Smooth muscle cell (in vitro differentiated cells): ENCODE results near the gene FAM13B. TPM values are rescaled to one million over a fixed set of nuclear protein-coding genes. Genes with fewer than 3 reads are reported as not detected.

Experiments
- DNase-seq: peaks from one replicate; lab custom pipeline; 2025; ENCODE audit not compliant: unreplicated experiment; lab: John Stamatoyannopoulos, UW
- H2AFZ ChIP-seq: fragments of 200-600 bp; sonication (generic); 2 replicates; pipeline ENCODE4 v1.6.0; 2016; ENCODE audit warnings: antibody characterized with exemption, low read depth, mild to moderate bottlenecking
- H3F3A ChIP-seq: fragments of 200-600 bp; sonication (generic); 2 replicates; pipeline ENCODE4 v1.6.0; 2017; ENCODE audit warnings: antibody characterized with exemption, low read depth
- H3K27ac ChIP-seq: fragments of 200-600 bp; sonication (generic); 2 replicates; pipeline ENCODE4 v1.5.1; 2016; ENCODE audit warnings: low read depth, mild to moderate bottlenecking
- H3K27me3 ChIP-seq: fragments of 200-600 bp; sonication (generic); 2 replicates; pipeline ENCODE4 v1.6.1; 2016; ENCODE audit warnings: low read depth, mild to moderate bottlenecking
- H3K36me3 ChIP-seq: fragments of 200-600 bp; sonication (generic); 2 replicates; pipeline ENCODE4 v1.5.1; 2016; ENCODE audit warnings: low read depth
- H3K4me1 ChIP-seq: fragments of 200-600 bp; sonication (generic); 2 replicates; pipeline ENCODE4 v1.5.1; 2016; ENCODE audit warnings: low read depth
- H3K4me2 ChIP-seq: fragments of 200-600 bp; sonication (generic); 2 replicates; pipeline ENCODE4 v1.6.0; 2016; ENCODE audit warnings: mild to moderate bottlenecking
- H3K4me3 ChIP-seq: fragments of 200-600 bp; sonication (generic); 2 replicates; pipeline ENCODE4 v1.5.1; 2016; ENCODE audit warnings: mild to moderate bottlenecking
- H3K79me2 ChIP-seq: fragments of 200-600 bp; sonication (generic); 2 replicates; pipeline ENCODE4 v1.6.0; 2016; ENCODE audit warnings: low read depth, mild to moderate bottlenecking
- H3K9ac ChIP-seq: fragments of 200-600 bp; sonication (generic); 2 replicates; pipeline ENCODE4 v1.6.0; 2016; ENCODE audit warnings: low read depth
- H3K9me3 ChIP-seq: fragments of 200-600 bp; sonication (generic); replicated peaks from 2 replicates; pipeline ENCODE4 v1.5.1; 2016; ENCODE audit warnings: low read depth
- H4K20me1 ChIP-seq: fragments of 200-600 bp; sonication (generic); 2 replicates; pipeline ENCODE4 v1.6.0; 2016; ENCODE audit warnings: low read depth
- whole genome bisulfite sequencing: methylation state at CpG from one replicate; pipeline ENCODE4 v1.1.7; 2016; ENCODE audit warnings: low lambda C conversion rate; 5-methylcytosine and 5-hydroxymethylcytosine counted together
- polyA plus RNA-seq: library from polyadenylated mRNA; unstranded; fragments of >200 nt; fragmentation: Nextera tagmentation; extraction: Ambion mirVana; gene quantifications from 2 replicates; pipeline ENCODE4 v1.2.1, GENCODE V29; 2016
- total RNA-seq: library from RNA; depleted of rRNA; stranded (reverse); fragments of >200 nt; gene quantifications from 2 replicates; pipeline ENCODE4 v1.2.3, GENCODE V29; 2014
- TF ChIP-seq, protein P1 (sequence below): fragments of 200-600 bp; sonication (generic); IDR thresholded peaks from 2 replicates; pipeline ENCODE4 v1.5.1; 2017; ENCODE audit warnings: borderline replicate concordance, mild to moderate bottlenecking, antibody characterized with exemption; ENCODE audit not compliant: insufficient read depth, poor library complexity, severe bottlenecking

Gene FAM13B
- total and polyA plus RNA-seq, 2 experiments from 2014 or later, result 3.8 to 15.1 TPM

DNA sequence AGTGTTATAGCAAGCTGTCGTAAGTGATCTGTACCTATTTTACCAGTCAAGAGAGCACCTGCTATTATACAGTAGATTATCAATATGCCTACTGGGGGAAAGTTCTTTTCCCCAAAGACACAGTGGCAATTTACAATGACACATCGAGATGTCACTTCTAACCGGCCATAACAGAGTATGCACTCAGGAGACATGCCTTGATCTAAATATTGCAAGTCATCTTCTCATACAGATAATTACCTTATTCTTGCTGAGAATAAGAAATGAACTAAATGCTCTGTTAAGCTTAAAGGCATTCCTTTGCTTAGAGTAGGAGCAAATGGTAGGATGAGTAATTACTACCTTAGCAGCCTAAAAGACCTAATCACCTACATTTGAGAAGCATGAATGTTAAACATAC lies 72.1 kb downstream of the FAM13B start:
- TF ChIP-seq, protein P1, sequence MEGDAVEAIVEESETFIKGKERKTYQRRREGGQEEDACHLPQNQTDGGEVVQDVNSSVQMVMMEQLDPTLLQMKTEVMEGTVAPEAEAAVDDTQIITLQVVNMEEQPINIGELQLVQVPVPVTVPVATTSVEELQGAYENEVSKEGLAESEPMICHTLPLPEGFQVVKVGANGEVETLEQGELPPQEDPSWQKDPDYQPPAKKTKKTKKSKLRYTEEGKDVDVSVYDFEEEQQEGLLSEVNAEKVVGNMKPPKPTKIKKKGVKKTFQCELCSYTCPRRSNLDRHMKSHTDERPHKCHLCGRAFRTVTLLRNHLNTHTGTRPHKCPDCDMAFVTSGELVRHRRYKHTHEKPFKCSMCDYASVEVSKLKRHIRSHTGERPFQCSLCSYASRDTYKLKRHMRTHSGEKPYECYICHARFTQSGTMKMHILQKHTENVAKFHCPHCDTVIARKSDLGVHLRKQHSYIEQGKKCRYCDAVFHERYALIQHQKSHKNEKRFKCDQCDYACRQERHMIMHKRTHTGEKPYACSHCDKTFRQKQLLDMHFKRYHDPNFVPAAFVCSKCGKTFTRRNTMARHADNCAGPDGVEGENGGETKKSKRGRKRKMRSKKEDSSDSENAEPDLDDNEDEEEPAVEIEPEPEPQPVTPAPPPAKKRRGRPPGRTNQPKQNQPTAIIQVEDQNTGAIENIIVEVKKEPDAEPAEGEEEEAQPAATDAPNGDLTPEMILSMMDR, result no peak
- Histone ChIP-seq H3K27me3 (no peaks in the 10 kb centered on the region), H4K20me1 (peaks cover 25% of the 10 kb centered on the region), H3K4me2 (no peak overlapping the region), H3K36me3 (peaks cover 10% of the 10 kb centered on the region), H3K79me2 (no peaks in the 10 kb centered on the region), H3K9me3 (no peaks in the 10 kb centered on the region), H3K4me1 (no peaks in the 10 kb centered on the region), H3K4me3 (no peak overlapping the region), H2AFZ (no peak overlapping the region), H3K27ac (peak overlapping the region; percentile 5), H3K9ac (no peak overlapping the region), H3F3A (peaks cover 4% of the 10 kb centered on the region)
- 86% methylated on average over 3 of the region's 3 CpGs for WGBS
- no peak for DNase-seq

DNA sequence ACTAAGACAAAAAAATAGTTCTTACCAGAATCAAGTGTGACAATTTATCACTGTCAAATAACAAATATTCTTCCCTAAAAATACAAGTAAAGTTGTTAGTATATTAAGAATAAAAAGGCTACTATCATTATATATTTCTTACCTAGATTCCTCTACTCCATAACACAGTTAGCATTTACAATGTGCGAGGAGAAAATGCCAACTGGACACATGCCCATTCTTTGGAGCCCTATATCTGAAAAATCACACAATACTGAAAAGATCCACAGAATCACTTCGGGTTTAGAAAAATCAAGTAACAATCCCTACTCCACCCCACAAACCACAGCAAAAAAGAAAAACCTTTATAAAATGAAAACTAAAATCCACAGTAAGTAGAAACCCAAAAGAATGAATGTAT lies 72.7 kb downstream of the FAM13B start:
- H3F3A ChIP-seq, result peaks cover 4% of the 10 kb centered on the region
- no peaks in the 10 kb centered on the region for H3K79me2 ChIP-seq
- peaks cover 25% of the 10 kb centered on the region for H4K20me1 ChIP-seq
- H3K4me1 ChIP-seq, result no peaks in the 10 kb centered on the region
- H3K27me3 ChIP-seq, result no peaks in the 10 kb centered on the region
- WGBS, result 94% methylated on average over 2 of the region's 2 CpGs
- no peak overlapping the region for H3K27ac ChIP-seq
- no peak for DNase-seq
- no peak overlapping the region for H3K4me3 ChIP-seq
- H3K4me2 ChIP-seq, result no peak overlapping the region
- no peak overlapping the region for H3K9ac ChIP-seq
- no peak overlapping the region for H2AFZ ChIP-seq
- H3K36me3 ChIP-seq, result peaks cover 10% of the 10 kb centered on the region
- H3K9me3 ChIP-seq, result no peaks in the 10 kb centered on the region
- TF ChIP-seq, protein P1, result no peak

DNA sequence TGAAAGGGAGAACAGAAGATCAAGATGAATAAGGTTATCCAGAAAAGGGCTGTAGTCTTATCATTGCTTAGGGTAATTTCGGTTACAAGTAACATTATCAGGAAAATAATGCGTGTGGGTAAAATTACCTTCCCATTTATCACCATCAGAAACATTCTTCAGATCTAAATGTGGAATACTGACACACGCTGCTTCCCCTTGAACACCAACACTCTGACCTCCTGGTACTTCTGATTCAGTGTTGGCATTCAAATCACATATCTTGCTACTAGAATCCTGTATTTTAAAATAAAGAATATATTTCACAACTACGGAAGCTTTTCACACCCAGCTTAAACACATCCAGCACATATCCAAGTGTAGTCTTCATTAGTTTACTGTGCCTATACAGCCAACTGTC lies 73.4 kb downstream of the FAM13B start:
- Histone ChIP-seq H3K4me3 (no peak overlapping the region), H3K9ac (no peak overlapping the region), H3K4me2 (no peak overlapping the region), H2AFZ (no peak overlapping the region), H4K20me1 (peaks cover 25% of the 10 kb centered on the region), H3K9me3 (no peaks in the 10 kb centered on the region), H3K27me3 (no peaks in the 10 kb centered on the region), H3K27ac (no peak overlapping the region), H3K79me2 (no peaks in the 10 kb centered on the region), H3K36me3 (peaks cover 10% of the 10 kb centered on the region), H3K4me1 (no peaks in the 10 kb centered on the region), H3F3A (peaks cover 7% of the 10 kb centered on the region)
- 93% methylated on average over 4 of the region's 4 CpGs for WGBS
- DNase-seq, result no peak
- TF ChIP-seq, protein P1, result no peak

DNA sequence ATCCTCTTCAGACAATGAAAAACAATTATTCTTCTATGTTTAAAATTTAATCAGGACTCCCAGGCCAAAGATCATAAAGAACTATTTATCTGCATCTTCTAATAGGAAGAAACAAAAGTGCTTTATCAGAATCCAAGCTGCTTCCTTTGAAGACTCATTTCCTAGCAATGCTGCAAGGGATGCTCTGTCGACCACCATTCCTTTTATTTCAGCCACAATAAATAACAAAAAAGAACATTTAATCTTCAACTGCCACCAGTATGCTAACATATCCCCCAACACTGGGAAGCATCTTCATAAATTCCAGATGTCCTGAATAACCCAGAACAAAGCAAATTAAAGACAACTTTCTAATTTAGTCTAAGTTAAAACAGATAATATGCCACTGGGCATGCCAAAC lies 74.9 kb downstream of the FAM13B start:
- peaks cover 17% of the 10 kb centered on the region for H4K20me1 ChIP-seq
- H3K9ac ChIP-seq, result no peak overlapping the region
- no peak overlapping the region for H3K4me3 ChIP-seq
- H3K27ac ChIP-seq, result no peak overlapping the region
- peaks cover 5% of the 10 kb centered on the region for H3K36me3 ChIP-seq
- WGBS, result 35% methylated on average over 1 of the region's 1 CpG
- no peaks in the 10 kb centered on the region for H3K27me3 ChIP-seq
- H2AFZ ChIP-seq, result no peak overlapping the region
- H3K9me3 ChIP-seq, result no peaks in the 10 kb centered on the region
- no peak overlapping the region for H3K4me2 ChIP-seq
- H3K79me2 ChIP-seq, result no peaks in the 10 kb centered on the region
- DNase-seq, result no peak
- H3K4me1 ChIP-seq, result peaks cover 5% of the 10 kb centered on the region
- TF ChIP-seq, protein P1, result no peak
- H3F3A ChIP-seq, result peaks cover 16% of the 10 kb centered on the region
